ENCODE measurements around the gene PCDHB8.
"Not testable (repeated sequence)": the region's sequence is repeated elsewhere in the genome, so short reads cannot be mapped to it uniquely, and the experiment has no call there.

The PCDHB8 gene

GRCh38 chr5:141177577-141178191 is at the start of gene PCDHB8:
Gene PCDHB8, plus strand, starts transcription at chr5:141177790. Its CDS starts 245 bp downstream, at chr5:141178035.
- DNase-seq (ENCODE audit: low read depth): not testable (repeated sequence)

- no peak for DNase-seq (ENCODE audit: low read depth)
Measured at GRCh38 chr5:141135030-141135717, 42.4 kb upstream of the PCDHB8 start, which contains the start of gene PCDHB5. Gene PCDHB5, plus strand, starts transcription at chr5:141135206. Its CDS starts 229 bp downstream, at chr5:141135435.

DNA sequence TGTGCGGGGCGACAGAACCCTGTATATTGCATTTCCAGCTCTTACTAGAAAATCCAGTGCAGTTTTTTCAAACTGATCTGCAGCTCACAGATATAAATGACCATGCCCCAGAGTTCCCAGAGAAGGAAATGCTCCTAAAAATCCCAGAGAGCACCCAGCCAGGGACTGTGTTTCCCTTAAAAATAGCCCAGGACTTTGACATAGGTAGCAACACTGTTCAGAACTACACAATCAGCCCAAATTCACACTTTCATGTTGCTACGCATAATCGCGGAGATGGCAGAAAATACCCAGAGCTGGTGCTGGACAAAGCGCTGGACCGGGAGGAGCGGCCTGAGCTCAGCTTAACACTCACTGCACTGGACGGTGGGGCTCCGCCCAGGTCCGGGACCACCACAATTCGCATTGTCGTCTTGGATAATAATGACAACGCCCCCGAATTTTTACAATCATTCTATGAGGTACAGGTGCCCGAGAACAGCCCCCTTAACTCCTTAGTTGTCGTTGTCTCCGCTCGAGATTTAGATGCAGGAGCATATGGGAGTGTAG is 41.8 kb upstream of the PCDHB8 start:
- no peak for DNase-seq (ENCODE audit: low read depth)

DNA sequence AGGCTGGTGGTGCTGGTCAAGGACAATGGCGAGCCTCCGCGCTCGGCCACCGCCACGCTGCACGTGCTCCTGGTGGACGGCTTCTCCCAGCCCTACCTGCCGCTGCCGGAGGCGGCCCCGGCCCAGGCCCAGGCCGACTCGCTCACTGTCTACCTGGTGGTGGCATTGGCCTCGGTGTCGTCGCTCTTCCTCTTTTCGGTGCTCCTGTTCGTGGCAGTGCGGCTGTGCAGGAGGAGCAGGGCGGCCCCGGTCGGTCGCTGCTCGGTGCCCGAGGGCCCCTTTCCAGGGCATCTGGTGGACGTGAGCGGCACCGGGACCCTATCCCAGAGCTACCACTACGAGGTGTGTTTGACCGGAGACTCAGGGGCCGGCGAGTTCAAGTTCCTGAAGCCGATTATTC is 40.2 kb upstream of the PCDHB8 start:
- not testable (repeated sequence) for DNase-seq (ENCODE audit: low read depth)

DNA sequence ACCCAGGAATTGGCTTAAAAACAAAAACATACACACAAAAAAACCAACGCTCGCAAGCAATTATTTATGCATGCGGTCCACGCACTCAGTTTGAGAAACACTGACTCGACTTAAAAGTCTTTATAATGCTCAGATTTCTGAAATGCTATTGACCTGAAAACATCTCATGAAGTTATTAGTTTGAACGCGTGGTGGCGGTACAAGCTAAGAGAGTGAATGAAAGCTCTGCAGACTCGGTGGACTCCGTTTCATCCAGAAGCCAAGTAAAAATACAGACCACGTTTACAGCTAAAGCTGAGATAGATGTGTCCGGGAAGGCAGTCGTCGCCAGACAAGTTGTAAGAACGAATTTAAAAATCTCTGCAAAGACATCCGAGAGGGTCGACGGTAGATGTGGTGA is 27.8 kb upstream of the PCDHB8 start, which contains the start of gene PCDHB6:
Gene PCDHB6 (plus strand): TSS at position 246 of the 400 bp plus-strand sequence. CDS start 201 bp downstream, outside the sequence.
- no peak for DNase-seq (ENCODE audit: low read depth)

GRCh38 chr5:141150224-141150992 is 27.2 kb upstream of the PCDHB8 start:
- DNase-seq (ENCODE audit: low read depth): no peak

DNA sequence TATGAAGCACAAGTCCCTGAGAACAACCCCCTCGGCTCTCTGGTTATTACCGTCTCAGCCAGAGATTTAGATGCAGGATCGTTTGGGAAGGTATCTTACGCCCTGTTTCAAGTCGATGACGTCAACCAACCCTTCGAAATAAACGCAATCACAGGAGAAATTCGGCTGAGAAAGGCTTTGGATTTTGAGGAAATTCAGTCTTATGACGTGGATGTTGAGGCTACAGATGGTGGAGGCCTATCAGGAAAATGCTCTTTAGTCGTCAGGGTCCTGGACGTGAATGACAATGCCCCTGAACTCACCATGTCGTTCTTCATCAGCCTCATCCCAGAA is 26.6 kb upstream of the PCDHB8 start:
- DNase-seq (ENCODE audit: low read depth): no peak

- DNase-seq (ENCODE audit: low read depth): not testable (repeated sequence)
Measured at GRCh38 chr5:141151632-141152031, 26.0 kb upstream of the PCDHB8 start.

DNA sequence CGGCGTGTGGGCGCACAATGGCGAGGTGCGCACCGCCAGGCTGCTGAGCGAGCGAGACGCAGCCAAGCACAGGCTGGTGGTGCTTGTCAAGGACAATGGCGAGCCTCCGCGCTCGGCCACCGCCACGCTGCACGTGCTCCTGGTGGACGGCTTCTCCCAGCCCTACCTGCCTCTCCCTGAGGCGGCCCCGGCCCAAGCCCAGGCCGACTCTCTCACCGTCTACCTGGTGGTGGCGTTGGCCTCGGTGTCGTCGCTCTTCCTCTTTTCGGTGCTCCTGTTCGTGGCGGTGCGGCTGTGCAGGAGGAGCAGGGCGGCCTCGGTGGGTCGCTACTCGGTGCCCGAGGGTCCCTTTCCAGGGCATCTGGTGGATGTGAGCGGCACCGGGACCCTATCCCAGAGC is 25.5 kb upstream of the PCDHB8 start:
- DNase-seq (ENCODE audit: low read depth): not testable (repeated sequence)

DNA sequence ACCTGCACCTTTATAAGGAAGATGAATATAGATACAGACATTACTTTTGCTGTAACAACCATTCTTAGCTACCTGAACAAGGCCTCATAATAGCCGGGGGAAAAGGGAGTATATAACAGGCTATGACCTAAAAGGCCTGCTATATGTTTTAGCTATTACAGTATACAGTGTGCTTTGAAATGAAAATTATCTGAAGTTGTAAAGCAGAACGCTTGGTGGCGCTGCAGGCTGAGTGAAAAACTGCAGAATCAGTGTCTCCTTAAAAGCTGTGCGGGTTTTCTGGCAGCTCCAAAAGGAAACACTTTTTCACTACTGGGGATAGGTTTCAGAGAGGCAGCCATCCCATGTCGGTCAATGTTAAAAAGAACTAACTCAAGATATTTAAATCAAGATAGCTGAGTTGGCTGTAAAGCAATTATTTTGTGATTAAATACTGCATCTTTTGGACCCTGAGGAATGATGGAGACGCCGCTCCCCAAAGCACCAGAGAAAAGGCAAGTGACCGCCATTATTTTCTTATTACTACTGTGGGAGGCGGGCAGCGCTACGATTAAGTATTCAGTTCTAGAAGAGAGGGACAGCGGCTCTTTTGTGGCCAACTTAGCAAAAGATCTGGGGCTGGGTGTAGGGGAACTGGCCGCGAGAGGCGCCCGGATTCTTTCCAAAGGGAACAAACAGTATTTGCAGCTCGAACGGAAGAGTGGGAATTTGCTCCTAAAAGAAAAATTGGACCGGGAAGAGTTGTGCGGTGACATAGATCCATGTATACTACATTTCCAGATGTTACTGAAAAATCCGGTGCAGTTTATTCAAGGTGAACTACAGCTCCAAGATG is 21.8 kb upstream of the PCDHB8 start:
- no peak for DNase-seq (ENCODE audit: low read depth)

GRCh38 chr5:141157356-141157755 is 20.2 kb upstream of the PCDHB8 start:
- not testable (repeated sequence) for DNase-seq (ENCODE audit: low read depth)

DNA sequence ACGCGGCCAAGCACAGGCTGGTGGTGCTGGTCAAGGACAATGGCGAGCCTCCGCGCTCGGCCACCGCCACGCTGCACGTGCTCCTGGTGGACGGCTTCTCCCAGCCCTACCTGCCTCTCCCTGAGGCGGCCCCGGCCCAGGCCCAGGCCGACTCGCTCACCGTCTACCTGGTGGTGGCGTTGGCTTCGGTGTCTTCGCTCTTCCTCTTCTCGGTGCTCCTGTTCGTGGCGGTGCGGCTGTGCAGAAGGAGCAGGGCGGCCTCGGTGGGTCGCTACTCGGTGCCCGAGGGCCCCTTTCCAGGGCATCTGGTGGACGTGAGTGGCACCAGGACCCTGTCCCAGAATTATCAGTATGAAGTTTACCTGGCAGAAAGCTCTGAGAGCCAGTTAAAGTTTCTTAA is 19.7 kb upstream of the PCDHB8 start:
- not testable (repeated sequence) for DNase-seq (ENCODE audit: low read depth)

GRCh38 chr5:141172381-141173204 is 5.0 kb upstream of the PCDHB8 start, which contains the start of gene PCDHB7:
Gene PCDHB7, plus strand, starts transcription at chr5:141172644. Its CDS starts 192 bp downstream, at chr5:141172836.
- DNase-seq (ENCODE audit: low read depth): no peak

DNA sequence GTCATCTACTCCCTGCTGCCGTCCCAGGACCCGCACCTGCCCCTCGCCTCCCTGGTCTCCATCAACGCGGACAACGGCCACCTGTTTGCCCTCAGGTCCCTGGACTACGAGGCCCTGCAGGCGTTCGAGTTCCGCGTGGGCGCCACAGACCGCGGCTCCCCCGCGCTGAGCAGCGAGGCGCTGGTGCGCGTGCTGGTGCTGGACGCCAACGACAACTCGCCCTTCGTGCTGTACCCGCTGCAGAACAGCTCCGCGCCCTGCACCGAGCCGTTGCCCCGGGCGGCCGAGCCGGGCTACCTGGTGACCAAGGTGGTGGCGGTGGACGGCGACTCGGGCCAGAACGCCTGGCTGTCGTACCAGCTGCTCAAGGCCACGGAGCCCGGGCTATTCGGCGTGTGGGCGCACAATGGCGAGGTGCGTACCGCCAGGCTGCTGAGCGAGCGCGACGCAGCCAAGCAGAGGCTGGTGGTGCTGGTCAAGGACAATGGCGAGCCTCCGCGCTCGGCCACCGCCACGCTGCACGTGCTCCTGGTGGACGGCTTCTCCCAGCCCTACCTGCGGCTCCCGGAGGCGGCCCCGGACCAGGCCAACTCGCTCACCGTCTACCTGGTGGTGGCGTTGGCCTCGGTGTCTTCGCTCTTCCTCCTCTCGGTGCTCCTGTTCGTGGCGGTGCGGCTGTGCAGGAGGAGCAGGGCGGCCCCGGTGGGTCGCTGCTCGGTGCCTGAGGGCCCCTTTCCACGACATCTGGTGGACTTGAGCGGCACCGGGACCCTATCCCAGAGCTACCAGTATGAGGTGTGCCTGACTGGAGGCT is 3.1 kb upstream of the PCDHB8 start:
- DNase-seq (ENCODE audit: low read depth): not testable (repeated sequence)

DNA sequence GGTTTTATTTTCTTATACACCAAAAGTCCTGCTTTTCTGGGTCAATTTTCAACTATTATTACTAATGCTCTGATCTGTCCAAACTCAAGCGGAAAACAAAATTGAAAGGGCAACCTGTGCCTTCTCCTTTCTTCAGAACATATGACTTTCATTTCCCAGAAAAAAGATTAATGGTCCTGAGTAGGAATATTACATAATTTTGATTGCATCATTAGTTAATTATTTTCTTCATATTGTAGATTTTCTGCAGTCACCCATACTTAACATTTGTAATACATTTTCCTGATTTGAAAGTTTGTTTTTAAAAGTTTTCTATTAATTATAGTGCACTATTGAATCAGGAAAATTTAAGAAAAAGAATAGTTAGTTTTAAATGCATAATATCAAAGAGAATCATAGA is 1.7 kb upstream of the PCDHB8 start:
- no peak for DNase-seq (ENCODE audit: low read depth)

DNA sequence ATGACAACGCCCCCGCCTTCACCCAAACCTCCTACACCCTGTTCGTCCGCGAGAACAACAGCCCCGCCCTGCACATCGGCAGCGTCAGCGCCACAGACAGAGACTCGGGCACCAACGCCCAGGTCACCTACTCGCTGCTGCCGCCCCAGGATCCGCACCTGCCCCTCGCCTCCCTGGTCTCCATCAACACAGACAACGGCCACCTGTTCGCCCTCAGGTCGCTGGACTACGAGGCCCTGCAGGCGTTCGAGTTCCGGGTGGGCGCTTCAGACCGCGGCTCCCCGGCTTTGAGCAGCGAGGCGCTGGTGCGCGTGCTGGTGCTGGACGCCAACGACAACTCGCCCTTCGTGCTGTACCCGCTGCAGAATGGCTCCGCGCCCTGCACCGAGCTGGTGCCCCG is 1.8 kb downstream of the PCDHB8 start:
- DNase-seq (ENCODE audit: low read depth): not testable (repeated sequence)

- DNase-seq (ENCODE audit: low read depth): not testable (repeated sequence)
Measured at GRCh38 chr5:141179876-141180275, 2.3 kb downstream of the PCDHB8 start.

DNA sequence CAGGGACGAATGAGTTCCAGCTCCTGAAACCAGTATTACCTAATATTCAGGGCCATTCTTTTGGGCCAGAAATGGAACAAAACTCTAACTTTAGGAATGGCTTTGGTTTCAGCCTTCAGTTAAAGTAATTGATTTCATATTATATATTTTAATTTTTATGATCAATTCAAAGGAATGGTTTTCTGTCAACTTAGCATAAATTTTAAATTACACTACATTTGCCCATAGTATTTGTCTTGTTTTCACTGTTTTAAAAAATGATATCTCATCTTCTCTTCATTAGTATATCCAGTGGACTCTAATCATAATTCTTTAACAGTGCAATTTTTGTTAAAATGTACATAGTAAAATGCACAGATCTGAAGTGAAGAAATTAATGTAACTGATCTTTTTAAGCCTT is 2.7 kb downstream of the PCDHB8 start:
- no peak for DNase-seq (ENCODE audit: low read depth)

- no peak for DNase-seq (ENCODE audit: low read depth)
Measured at GRCh38 chr5:141182248-141182647, 4.7 kb downstream of the PCDHB8 start, which contains the start of gene PCDHB16. Gene PCDHB16, plus strand, starts transcription at chr5:141182387. Its CDS starts 173 bp downstream, at chr5:141182560.
